Neural cell (in vitro differentiated cells): ENCODE measurements around the gene NBL1. TPM values are rescaled to one million over a fixed set of nuclear protein-coding genes. Genes with fewer than 3 reads are reported as not detected.

ENCODE experiments used
- H2AFZ ChIP-seq: fragments of 200-600, 300-800 bp; sonication (generic), shearing (Covaris generic); 2 replicates; pipeline ENCODE4 v1.6.0; 2014; ENCODE audit warnings: low read depth, mild to moderate bottlenecking, antibody characterized with exemption, low read length, moderate library complexity
- H3F3A ChIP-seq: fragments of 200-600 bp; shearing (Covaris generic); 2 replicates; pipeline ENCODE4 v1.6.1; 2016; ENCODE audit warnings: mild to moderate bottlenecking, moderate library complexity, mixed read lengths, antibody characterized with exemption, low read length; ENCODE audit not compliant: insufficient read depth, poor library complexity, severe bottlenecking
- H3K27ac ChIP-seq: fragments of 200-600, 300-800 bp; sonication (generic), shearing (Covaris generic); 2 replicates; pipeline ENCODE4 v1.5.1; 2014; ENCODE audit warnings: mild to moderate bottlenecking, low read length, moderate library complexity
- H3K27me3 ChIP-seq: fragments of 300-800, 200-600 bp; sonication (generic), shearing (Covaris generic); 2 replicates; pipeline ENCODE4 v1.6.0; 2014; ENCODE audit warnings: mild to moderate bottlenecking, low read depth, low read length, moderate library complexity; ENCODE audit not compliant: insufficient read depth
- H3K36me3 ChIP-seq: fragments of 300-800, 200-600 bp; sonication (generic), shearing (Covaris generic); 2 replicates; pipeline ENCODE4 v1.5.1; 2014; ENCODE audit warnings: mild to moderate bottlenecking, antibody characterized with exemption, low read length, moderate library complexity; ENCODE audit not compliant: insufficient read depth
- H3K4me2 ChIP-seq: fragments of 300-800, 200-600 bp; sonication (generic), shearing (Covaris generic); 2 replicates; pipeline ENCODE4 v1.6.0; 2014; ENCODE audit warnings: mild to moderate bottlenecking, low read length
- H3K4me3 ChIP-seq: fragments of 300-800, 200-600 bp; sonication (generic), shearing (Covaris generic); 2 replicates; pipeline ENCODE4 v1.5.1; 2014; ENCODE audit warnings: mild to moderate bottlenecking, low read length, moderate library complexity
- H3K79me2 ChIP-seq: fragments of 200-600 bp; shearing (Covaris generic); replicated peaks from 2 replicates; pipeline ENCODE4 v1.6.0; 2014; ENCODE audit warnings: mild to moderate bottlenecking, low read length, moderate library complexity; ENCODE audit not compliant: insufficient read depth
- H3K9ac ChIP-seq: fragments of 300-800, 200-600 bp; sonication (generic), shearing (Covaris generic); 2 replicates; pipeline ENCODE4 v1.6.1; 2016; ENCODE audit warnings: mild to moderate bottlenecking, low read length, mixed read lengths
- H3K9me2 ChIP-seq: fragments of 200-600 bp; shearing (Covaris generic); 2 replicates; pipeline ENCODE4 v1.6.1; 2016; ENCODE audit warnings: mild to moderate bottlenecking, low read length, mixed read lengths; ENCODE audit not compliant: insufficient read depth
- H3K9me3 ChIP-seq: fragments of 200-600, 300-800 bp; sonication (generic), shearing (Covaris generic); 2 replicates; pipeline ENCODE4 v1.6.1; 2016; ENCODE audit warnings: mild to moderate bottlenecking, mixed run types, low read length, moderate library complexity, mixed read lengths
- H4K20me1 ChIP-seq: fragments of 200-600 bp; shearing (Covaris generic); 2 replicates; pipeline ENCODE4 v1.6.1; 2016; ENCODE audit warnings: mild to moderate bottlenecking, mixed run types; ENCODE audit not compliant: insufficient read depth
- EP300 ChIP-seq: fragments of 450-650 bp; conservative IDR thresholded peaks from 2 replicates; pipeline ENCODE4 v1.6.1; 2014; ENCODE audit warnings: antibody characterized with exemption, mild to moderate bottlenecking, moderate library complexity; ENCODE audit not compliant: poor library complexity, severe bottlenecking
- EZH2 ChIP-seq: fragments of 200-600, 300-800 bp; shearing (Covaris generic), sonication (generic); IDR thresholded peaks from 2 replicates; pipeline ENCODE4 v1.6.1; 2014; ENCODE audit warnings: antibody characterized with exemption, low read length, borderline replicate concordance, mild to moderate bottlenecking; ENCODE audit not compliant: insufficient read depth, poor library complexity, severe bottlenecking
- MXI1 ChIP-seq: fragments of 450-650 bp; conservative IDR thresholded peaks from 2 replicates; pipeline ENCODE4 v1.6.1; 2014; ENCODE audit warnings: antibody characterized with exemption, mild to moderate bottlenecking; ENCODE audit not compliant: poor library complexity, severe bottlenecking
- POLR2AphosphoS5 ChIP-seq: IDR thresholded peaks from 2 replicates; pipeline ENCODE4 v1.6.1; 2012
- RAD21 ChIP-seq: fragments of 450-650 bp; conservative IDR thresholded peaks from 2 replicates; pipeline ENCODE4 v1.6.1; 2014; ENCODE audit warnings: antibody characterized with exemption, mild to moderate bottlenecking, moderate library complexity
- SMC3 ChIP-seq: fragments of 450-650 bp; conservative IDR thresholded peaks from 2 replicates; pipeline ENCODE4 v1.6.1; 2014; ENCODE audit warnings: antibody characterized with exemption, mild to moderate bottlenecking, moderate library complexity; ENCODE audit not compliant: poor library complexity
- TAF1 ChIP-seq: IDR thresholded peaks from 2 replicates; pipeline ENCODE4 v1.6.1; 2012; ENCODE audit warnings: low read depth
- polyA plus RNA-seq: library from polyadenylated mRNA; depleted of rRNA; stranded (reverse); fragments of >200 nt; gene quantifications from 2 replicates; pipeline ENCODE4 v1.2.3, GENCODE V29; 2014
- TF ChIP-seq, protein P1 (sequence below): IDR thresholded peaks from 2 replicates; pipeline ENCODE4 v1.6.1; 2012; ENCODE audit warnings: borderline replicate concordance
- TF ChIP-seq, protein P2 (sequence below): fragments of 450-650 bp; IDR thresholded peaks from 2 replicates; pipeline ENCODE4 v1.5.1; 2014; ENCODE audit warnings: antibody characterized with exemption, mild to moderate bottlenecking, moderate library complexity; ENCODE audit not compliant: poor library complexity, severe bottlenecking

NBL1 gene
- polyA plus RNA-seq, 1 donor from 2014 or later: 9.9 TPM

GRCh38 chr1:19654886-19655717 is 11.0 kb downstream of the NBL1 start:
- no peak overlapping the region for H3K27ac ChIP-seq
- H2AFZ ChIP-seq: no peak overlapping the region
- TF ChIP-seq SMC3 (no peak), RAD21 (no peak), POLR2AphosphoS5 (no peak), TAF1 (no peak), EZH2 (no peak)
- TF ChIP-seq, protein P1, sequence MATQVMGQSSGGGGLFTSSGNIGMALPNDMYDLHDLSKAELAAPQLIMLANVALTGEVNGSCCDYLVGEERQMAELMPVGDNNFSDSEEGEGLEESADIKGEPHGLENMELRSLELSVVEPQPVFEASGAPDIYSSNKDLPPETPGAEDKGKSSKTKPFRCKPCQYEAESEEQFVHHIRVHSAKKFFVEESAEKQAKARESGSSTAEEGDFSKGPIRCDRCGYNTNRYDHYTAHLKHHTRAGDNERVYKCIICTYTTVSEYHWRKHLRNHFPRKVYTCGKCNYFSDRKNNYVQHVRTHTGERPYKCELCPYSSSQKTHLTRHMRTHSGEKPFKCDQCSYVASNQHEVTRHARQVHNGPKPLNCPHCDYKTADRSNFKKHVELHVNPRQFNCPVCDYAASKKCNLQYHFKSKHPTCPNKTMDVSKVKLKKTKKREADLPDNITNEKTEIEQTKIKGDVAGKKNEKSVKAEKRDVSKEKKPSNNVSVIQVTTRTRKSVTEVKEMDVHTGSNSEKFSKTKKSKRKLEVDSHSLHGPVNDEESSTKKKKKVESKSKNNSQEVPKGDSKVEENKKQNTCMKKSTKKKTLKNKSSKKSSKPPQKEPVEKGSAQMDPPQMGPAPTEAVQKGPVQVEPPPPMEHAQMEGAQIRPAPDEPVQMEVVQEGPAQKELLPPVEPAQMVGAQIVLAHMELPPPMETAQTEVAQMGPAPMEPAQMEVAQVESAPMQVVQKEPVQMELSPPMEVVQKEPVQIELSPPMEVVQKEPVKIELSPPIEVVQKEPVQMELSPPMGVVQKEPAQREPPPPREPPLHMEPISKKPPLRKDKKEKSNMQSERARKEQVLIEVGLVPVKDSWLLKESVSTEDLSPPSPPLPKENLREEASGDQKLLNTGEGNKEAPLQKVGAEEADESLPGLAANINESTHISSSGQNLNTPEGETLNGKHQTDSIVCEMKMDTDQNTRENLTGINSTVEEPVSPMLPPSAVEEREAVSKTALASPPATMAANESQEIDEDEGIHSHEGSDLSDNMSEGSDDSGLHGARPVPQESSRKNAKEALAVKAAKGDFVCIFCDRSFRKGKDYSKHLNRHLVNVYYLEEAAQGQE: no peak
- H3K27me3 ChIP-seq: no peaks in the 10 kb centered on the region
- no peak overlapping the region for H3K4me3 ChIP-seq
- H3F3A ChIP-seq: no peaks in the 10 kb centered on the region
- H3K79me2 ChIP-seq: no peaks in the 10 kb centered on the region
- H3K9me3 ChIP-seq: no peaks in the 10 kb centered on the region
- no peaks in the 10 kb centered on the region for H4K20me1 ChIP-seq
- no peaks in the 10 kb centered on the region for H3K9me2 ChIP-seq
- no peak overlapping the region for H3K4me2 ChIP-seq
- H3K9ac ChIP-seq: no peak overlapping the region
- no peaks in the 10 kb centered on the region for H3K36me3 ChIP-seq

DNA sequence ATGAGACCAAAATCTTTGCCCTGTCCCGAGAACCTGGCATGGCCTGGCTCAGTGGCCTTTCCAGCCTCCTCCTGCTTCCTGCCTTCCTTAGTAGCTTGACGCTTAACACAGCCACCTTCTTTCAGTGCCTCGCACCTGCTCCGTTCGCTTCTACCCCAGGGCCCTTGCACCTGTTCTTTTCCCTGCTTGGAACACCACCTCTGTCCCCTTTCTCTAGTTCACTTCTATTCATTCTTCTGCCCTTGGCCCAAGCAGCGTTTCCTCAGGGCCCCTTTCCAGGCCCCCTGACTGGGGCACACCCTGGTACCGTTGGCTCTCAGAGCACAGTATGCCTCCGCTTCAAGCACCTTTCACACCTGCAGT is 11.6 kb downstream of the NBL1 start:
- H2AFZ ChIP-seq: no peak overlapping the region
- no peak overlapping the region for H3K4me2 ChIP-seq
- no peaks in the 10 kb centered on the region for H3K9me2 ChIP-seq
- H3K36me3 ChIP-seq: no peaks in the 10 kb centered on the region
- H3K9me3 ChIP-seq: no peaks in the 10 kb centered on the region
- H3K4me3 ChIP-seq: no peak overlapping the region
- H3K27ac ChIP-seq: no peak overlapping the region
- no peak overlapping the region for H3K9ac ChIP-seq
- H3K27me3 ChIP-seq: no peaks in the 10 kb centered on the region
- H4K20me1 ChIP-seq: no peaks in the 10 kb centered on the region
- H3K79me2 ChIP-seq: no peaks in the 10 kb centered on the region
- H3F3A ChIP-seq: no peaks in the 10 kb centered on the region
- TF ChIP-seq TAF1 (no peak), EP300 (no peak), POLR2AphosphoS5 (no peak), MXI1 (no peak), EZH2 (no peak), SMC3 (no peak), RAD21 (no peak)
- TF ChIP-seq, protein P1: no peak
- TF ChIP-seq, protein P2, sequence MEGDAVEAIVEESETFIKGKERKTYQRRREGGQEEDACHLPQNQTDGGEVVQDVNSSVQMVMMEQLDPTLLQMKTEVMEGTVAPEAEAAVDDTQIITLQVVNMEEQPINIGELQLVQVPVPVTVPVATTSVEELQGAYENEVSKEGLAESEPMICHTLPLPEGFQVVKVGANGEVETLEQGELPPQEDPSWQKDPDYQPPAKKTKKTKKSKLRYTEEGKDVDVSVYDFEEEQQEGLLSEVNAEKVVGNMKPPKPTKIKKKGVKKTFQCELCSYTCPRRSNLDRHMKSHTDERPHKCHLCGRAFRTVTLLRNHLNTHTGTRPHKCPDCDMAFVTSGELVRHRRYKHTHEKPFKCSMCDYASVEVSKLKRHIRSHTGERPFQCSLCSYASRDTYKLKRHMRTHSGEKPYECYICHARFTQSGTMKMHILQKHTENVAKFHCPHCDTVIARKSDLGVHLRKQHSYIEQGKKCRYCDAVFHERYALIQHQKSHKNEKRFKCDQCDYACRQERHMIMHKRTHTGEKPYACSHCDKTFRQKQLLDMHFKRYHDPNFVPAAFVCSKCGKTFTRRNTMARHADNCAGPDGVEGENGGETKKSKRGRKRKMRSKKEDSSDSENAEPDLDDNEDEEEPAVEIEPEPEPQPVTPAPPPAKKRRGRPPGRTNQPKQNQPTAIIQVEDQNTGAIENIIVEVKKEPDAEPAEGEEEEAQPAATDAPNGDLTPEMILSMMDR: no peak
